ENCODE measurements around the gene PSD2.
A peak's percentile ranks its signal among the peaks of the same experiment; 100 is the strongest.

PSD2 gene

DNA sequence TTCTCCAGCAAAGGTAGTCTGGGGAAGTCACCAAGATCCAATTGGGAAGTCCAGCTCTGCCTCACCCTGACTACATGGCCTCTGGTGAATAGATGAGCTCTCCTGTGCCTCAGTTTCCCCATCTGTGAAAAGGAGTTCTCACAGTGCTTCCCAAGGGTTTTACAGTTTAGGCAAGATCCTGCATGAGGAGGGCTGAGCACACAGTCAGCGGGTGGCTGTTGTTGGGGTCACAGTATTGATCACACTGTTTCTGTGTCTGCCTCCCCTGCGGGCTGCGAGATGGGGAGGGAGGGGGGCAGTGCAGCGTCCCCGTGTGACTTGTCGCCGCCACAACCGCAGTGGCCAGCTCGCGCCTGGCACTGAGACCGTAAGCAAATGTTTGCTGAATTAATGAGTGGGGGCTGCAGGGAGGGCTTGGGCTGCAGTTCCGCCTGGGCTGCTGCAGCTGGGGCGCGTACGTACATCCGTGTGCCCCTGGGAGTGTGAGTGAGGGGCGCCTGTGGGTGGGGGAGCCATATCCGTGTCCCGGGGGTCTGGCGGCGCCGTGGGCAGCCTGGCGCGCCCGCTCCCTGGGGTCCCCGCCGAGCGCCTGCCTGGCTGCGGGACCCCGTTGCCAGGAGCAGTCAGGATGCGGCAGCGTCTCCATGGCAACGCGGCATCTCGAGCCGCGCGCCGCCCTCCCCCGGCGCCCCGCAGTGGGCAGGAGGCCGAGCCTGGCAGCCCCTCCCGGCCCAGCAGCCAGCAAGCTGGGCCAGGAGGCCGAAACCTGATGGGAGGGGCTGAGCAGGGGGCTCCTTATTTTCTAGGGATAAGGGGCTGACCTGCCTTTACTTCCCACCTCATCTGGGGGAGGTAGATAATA lies 31.4 kb upstream of the PSD2 start:
- DNase-seq, result no peak

DNA sequence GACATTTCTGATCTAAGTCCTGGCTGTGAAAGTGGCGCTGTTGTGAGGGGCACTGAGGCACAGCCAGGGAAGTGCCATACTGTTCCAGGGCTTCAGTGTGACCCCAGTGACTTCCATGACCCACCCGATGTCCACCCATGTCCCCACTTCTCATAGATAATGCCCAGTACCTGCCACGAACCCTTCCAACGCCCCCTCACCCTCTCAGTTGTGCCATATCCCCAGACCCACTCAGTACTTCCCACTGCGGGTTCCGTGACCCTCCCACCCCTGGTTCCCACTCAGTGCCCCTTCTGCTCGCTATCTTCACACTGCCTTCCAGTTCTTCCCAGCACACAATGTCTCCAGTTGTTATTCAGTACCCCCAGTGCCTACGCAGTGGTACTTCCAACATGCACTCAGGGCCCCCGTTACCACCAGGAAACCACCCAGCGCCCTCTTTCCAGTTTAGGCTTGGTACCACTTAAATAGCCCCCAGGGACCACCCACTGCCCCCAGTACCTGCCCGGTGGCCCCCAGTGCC lies 30.7 kb upstream of the PSD2 start:
- DNase-seq, result no peak

DNA sequence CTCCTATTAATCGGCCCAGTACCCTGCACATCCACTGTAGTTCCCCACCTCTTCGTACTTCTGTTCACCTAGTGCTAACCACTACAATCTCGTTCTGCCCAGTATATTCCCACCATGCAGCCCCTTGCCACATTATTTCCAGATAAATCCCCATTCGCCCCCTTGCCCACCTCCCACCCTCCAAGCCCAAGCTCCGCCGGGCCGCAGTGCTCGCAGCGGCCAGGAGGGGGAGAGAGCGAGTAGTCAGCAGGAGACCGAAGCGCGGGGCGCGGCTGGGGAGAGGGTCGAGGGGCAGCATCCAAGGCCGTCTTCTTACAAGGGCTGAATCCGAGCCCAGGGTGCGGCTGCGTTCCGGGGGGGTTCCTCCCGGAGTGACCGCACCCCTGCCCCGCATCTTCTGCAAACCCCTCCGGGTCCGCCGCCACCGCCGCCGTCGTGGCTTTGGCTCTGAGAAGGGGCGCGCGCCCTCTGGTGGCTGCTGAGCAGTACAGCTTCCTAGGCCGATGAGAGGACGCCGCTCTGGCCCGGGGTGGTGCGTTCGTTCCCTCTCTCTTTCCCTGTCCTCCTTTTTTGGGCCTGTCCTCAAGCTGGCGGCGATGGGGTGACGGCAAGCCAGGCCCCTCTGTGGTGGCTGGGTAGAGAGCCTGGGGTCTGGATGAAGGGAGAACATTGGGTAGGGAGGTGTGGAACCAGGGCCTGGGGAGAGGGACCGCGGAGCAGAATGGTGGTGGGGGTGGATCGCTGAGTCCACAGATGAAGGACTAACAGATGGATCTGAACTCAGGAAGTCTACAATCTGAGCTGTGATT lies 30.0 kb upstream of the PSD2 start:
- peak; percentile 80 for DNase-seq

DNA sequence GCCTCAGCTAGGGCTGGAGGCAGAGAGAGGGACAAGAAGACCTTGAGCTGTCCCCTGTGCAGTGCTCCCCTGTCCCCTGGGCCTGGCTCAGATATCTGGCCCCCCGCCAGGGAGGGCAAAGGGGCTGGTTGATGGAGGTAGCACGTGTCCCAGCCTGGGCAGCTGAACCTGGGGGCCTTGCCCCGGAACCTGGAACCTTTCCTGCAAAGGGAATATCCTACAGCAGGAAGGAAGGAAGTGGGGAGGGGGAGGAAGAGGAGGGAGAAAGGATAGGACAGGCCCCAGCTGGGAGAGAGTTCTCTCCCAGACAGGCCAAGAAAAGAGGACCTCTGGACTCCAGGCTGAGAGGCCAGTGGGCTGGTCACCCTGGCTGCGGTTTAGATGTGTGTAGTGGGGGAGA lies 27.6 kb upstream of the PSD2 start:
- no peak for DNase-seq

DNA sequence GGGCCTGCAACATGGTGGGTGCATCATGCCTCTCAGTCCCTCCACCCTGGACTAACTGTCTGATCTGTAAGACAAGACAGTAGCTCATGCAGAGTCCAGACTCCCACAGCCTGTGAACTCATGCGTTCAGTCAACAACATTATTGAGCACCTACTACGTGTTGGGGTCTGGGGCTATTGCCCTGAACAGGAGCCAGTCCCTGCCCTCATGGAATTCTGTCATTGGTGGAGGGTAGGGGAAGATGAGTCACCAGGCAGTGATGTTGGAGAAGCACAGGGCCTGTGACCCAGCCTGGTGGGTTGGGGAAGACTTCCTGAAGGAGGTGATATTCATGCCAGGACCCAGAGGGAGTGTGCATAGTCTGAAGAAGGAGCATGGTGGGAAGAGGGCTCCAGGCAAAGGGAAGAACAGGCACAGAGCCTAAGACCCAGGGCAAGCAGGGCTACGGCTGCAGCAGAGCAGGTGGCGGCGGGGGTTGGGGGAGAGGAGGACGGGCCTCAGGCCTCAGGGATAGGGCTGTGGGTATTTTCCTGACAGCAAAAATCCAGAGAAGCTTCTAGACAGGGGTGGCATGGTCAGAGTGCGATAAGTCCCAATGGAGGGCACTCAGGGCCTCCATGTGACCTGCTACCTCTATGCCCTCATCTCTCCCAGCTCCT lies 26.7 kb upstream of the PSD2 start:
- no peak for DNase-seq

DNA sequence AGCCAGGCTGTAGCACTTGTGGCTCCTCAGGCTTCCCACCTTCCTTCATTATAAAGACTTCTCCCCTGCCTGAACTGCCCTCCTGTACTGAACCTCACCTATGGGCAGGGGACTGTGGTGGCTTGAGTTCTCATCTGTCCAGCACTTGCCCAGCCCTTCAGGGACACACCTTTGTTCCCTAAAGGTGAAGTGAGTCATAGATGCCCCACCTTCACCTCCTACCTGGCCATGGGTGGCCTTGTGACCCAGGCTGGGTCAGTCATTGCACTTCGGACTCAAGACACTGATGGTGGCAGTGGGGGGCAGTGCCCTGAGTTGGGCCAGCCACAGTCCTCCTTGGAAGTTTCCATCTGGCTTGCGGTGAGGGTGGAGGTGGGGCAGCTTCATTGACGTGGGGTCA lies 26.1 kb upstream of the PSD2 start:
- no peak for DNase-seq

DNA sequence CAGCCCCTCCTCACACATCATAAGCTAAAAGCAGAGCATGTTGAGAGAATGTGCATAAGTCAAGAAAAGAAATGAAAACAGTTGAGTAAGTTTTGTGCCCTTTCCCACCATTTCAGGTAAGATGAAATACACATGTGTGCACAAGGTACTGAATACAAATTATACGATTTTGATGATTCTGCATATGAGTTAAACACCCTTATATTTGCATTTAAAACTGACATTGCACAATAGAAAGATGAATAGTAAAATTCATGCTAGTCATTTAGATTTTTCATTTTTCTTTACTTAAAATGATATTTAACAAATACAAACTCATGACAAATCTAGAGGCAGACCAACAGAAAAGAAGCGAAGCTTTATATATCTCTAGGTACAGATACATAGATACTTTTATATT lies 24.9 kb upstream of the PSD2 start:
- no peak for DNase-seq

DNA sequence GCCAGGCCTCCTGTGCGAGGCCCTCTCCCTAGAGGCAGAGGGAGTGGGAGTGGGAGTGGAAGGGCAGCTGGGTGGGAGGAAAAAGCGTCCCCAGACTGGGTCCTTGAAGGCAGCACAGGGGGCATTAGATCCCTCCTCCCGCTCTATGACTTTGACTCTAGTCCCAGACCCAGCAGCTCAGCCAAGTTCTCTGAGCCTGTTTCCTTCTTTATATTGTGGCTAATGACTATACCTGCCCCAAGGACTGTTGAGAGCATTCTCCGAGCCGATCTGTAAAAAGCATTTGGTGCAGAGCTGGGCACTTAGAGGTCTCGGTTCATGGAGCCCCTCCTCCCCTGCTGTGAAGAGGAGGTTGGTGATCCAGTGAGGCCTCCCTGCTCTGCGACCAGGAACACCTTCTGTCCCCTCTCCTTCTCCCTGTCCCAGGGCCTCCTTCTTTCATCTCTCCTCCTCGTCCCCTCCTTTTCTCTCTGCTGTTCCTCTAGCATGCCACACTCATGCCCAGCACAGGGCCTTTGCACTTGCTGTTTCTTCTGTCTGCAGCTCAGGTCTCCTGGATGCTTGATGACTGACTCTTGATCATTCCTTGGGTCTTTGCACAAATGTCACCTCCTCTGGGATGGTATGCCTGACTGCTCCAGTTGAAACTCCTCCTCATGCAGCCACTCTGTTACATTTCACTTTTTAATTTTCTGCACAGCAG lies 23.4 kb upstream of the PSD2 start:
- no peak for DNase-seq

DNA sequence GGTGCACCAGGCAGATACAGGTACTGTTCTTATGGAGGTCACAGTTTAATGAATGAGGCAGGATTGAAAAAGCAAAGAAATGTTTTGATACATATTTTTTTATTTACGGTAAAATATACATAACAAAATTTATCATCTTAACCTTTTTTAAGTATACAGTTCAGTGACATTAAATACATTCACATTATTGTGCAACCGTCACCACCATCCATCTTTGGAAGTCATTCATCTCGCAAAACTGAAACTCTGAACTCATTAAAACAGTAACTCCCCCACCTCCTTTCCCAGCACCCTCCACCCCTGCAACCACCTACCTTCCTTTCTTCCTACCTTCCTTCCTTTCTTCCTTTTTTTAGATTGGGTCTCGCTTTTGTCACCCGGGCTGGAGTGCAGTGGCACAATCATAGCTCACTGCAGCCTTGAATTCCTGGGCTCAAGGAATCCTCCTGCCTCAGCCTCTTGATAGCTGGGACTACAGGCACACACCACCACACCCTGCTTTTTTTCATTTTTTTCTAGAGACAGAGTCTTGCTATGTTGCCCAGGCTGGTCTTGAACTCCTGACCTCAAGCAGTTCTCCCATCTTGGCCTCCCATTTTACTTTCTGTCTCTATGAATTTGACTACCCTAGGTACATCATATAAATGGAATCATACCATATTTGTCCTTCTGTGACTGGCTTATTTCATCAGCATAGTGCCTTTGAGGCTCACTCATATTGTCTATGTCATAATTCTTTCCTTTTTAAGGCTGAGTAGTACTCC lies 22.5 kb upstream of the PSD2 start:
- DNase-seq, result no peak

DNA sequence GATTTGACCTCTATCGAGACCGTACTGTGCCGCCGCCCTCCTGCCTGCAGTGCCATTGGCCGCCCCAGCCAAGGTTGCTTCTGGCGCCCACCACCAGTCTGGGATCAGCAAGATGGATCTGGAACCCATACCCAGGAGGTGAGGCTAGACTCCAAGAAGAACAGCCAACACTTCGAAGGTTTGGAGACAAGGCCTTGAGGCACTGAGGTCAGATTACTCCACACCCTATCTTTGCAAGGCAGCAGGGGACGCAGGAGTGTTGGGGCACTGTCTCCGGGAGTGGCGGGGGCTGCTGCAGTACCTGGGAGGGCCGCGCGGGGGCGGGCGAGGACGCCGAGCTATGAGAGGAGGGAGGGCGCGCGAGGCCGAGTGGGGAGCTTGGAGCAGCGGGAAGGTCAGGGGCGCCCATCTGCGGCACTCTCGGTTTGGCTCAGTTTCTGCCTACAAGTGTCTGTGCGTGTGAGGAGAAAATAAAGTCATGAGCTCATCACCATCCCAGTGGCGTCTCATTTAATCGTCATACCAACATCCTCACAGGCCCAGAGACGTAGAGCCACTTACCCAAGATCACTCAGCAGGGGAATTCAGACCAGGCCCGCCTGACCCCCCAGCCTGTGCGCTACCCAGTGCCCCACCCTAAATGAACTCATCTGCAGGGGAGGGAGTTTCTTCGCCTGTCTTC lies 20.5 kb upstream of the PSD2 start:
- DNase-seq, result peak; percentile 78

DNA sequence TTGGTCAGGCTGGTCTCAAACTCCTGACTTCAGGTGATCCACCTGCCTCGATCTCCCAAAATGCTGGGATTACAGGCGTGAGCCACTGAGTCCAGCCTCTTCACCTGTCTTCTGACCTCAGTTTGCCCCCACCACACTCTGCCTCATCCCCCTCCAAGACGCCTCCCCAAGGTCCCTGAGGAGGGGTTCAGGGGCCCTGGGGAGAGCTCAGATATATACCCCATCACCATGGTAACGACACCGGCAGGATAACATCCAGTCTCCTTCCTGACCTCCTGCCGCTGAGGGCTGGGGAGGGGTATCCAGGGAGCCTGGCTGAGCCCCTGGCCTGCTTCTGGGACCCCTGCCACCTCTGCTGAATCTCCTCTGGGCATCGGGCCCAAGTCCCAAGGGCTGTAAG lies 19.7 kb upstream of the PSD2 start:
- no peak for DNase-seq

DNA sequence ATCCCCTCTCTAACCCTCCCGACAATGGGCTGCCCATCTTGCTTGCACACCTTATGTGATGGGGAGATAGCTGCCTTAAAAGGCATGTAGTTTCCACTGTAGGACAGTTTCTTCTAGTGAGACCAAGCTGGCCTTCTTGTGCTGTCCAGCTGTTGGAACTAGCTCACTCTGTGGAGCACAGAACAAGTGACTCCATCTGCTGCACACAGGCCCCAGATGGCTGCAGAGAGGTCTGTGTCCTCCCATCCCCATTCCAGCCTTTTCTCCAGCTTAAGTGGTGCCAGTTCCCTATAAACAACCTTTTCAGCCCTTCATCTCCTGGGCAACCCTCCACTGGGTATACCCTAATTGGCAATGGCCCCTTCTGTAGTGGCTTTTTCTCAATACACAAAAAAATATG lies 18.7 kb upstream of the PSD2 start:
- no peak for DNase-seq

DNA sequence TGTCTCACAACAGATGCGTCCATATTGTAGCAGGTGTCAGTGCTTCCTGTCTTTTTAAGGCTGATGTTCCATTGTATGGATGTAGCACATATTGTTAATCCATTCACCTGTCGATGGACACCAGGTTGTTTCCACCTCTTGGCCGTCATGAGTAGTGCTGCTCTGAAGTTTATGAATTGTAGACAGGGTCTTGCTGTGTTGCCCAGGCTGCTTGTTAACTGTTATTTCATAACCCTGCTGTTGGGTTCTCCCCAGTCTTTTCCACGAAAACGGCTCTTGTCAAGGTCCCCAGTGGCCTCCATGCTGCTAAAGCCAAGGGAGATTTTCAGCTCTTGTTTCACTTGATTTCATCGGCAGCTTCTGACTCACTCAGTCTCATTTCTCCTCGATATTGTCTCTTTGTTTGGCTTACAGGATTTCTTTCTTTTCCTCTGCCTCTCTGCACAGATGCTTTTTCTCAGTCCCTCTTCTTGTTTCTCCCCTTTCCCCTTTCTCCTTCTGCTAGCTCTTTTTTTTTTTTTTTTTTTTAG lies 12.1 kb upstream of the PSD2 start:
- DNase-seq, result no peak

DNA sequence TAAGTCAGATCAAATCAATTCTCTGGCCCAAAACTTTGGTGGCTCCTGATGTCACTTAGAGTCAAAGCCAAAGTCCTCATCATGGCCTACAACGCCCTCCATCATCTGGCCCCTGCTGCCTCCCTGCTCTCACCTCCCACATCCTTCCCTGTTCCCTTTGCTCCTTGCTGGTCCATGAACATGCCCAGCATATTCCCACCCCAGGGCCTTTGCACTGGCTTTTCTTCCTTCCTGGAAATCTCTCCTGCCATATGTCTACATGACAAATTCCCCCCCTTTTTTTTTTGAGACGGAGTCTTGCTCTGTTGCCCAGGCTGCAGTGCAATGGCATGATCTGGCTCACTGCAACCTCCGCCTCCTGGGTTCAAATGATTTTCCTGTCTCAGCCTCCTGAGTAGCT lies 11.1 kb upstream of the PSD2 start:
- DNase-seq, result no peak

DNA sequence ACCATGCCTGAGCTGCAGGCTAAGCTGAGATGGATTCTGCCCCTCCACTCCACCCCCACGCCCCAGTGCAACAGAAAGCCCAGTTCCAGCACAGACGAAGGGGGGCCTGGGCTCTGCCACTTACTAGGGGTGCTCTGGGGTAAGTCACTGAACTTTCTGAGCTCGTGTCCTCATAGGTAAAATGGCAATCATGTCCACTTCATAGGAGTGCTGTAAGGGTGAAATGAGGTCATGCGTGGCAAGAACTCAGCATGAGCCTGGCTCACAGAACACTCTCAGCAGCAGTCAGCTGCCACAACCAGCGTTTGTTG lies 8.4 kb upstream of the PSD2 start:
- no peak for DNase-seq

DNA sequence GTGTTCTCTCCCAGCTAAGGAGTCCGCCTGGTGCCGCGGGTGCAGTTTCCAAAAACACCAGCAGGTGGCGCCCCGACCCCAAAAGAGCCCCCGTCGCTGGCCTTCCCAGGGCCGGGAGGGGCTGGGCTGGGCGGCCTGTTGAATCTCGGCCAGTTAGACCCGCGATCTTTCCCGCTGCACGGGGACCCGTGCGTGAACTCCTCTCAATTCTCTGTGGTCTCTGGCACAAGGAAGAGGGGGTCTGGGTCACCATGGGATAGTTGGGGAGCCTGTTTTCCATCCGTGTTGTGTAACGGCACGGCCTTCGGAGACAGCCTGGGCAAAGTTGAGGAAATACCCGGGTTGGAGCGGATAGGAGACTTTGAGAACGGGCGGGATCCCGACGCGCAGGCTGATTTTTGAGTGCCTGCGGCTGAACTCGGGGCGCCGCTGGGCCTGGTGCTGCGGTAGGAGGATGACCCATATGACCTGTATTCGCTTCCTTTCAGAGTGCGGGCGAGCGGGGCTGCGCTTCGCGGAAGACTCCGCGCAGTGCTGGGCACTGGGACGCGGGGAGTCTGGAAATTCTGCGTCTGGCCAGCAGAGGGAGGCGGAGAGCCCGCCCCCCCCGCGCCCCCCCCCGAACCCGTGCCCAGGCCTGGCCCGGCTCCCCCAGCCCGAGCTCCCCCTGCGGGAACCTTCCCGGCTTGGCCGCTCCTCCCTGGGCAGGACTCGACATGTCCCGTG lies 7.9 kb upstream of the PSD2 start:
- peak; percentile 76 for DNase-seq

DNA sequence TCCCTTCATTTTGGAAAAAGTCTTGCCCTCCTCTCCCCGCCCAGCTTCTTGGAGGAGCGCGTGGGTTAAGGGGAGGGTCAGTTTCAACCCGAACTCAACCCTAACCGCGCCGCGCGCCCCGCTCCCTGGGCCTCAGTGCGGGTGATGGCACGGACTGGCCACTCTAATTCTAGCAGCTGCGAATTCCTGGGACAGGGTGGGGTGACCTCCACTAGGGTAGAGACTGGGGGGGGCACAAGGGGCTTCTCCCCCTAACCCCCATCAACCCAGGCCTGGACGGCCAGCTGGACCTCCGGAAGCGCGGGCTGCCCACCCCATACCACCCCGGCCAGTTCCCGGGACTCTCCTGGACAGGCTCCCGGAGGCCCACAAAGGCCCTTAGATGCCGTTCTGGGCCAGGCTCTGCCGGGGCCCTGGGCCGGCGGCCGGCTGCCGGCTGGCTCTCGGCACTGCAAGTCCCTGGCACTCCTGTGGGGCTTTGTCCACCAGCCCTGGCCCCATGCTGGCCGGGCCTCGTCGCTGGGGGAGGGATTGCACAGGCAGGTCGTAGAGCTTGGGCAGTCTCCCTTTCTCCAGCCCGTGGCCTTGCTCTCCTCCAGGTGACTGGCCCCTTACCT lies 7.2 kb upstream of the PSD2 start:
- DNase-seq, result no peak

DNA sequence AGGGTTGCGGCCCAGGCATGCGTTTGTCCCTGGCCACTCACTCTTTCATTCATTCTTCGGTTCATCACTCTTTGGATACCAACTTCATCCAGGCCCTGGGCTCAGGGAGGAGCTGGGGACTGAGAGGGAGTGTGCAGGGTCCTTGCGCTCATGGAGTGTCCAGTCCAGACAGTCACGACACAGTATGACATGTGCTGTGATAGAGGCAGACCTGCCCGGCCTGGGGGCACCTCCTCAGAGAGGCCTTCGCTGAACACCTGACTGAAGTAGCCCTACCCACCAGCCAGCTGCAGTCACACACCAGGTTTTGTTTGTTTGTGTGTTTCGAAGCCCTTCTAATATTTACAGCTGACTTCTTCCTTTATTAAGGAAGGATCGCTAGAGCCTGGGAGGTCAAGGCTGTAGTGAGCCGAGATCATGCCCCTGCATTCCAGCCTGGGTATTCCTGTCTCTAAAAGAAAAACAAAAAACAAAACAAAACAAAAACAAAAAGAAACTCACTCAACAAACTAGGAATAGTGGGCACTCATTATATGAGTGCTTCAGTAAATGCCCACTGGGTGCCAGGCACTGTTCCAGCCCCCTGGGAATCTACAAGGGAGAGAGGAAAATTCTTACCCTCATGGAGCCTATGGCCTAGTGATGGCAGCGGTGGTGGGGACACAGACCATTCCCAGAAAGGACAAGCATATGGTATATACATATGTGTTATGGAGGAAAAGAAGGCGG lies 6.3 kb upstream of the PSD2 start:
- DNase-seq, result no peak

DNA sequence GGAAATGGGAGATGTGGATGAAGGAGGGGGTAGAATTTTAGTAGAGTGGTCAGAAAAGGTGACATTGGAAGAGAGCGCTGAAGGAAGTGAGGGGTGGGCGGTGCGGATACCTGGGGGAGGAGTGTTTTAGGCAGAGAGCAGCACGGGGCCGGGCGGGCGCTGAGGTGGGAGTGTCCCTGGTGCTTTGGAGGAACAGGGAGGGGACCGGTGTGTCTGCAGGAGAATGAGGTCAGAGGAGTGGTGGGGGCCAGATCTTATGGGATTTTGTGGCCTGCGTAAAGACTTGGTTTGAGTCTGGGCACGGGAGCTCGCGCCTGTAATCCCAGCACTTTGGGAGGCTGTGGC lies 5.8 kb upstream of the PSD2 start:
- DNase-seq, result no peak

DNA sequence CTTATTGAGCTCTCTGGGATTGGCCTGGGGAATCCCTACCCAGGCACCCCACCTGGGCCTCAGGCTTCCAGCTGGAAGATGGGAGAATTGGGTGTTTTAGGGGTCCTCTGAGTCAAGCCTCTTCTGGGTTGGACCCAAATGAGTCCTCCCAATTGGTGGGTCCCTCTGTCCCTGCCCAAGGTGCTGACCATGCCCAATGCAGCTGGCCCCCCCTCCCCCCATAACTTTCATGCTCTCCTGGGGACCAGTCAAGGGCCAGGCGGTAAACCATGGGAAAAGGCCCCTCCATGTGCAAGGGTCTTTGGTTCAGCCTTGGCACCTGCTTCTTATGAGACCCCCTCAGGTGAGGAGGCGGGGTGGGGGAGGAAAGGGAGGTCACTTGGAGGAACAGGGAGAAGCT lies 3.4 kb upstream of the PSD2 start:
- no peak for DNase-seq
